HAP-1 (cell line): ENCODE results near the gene CLRN2.
A peak's percentile ranks its signal among the peaks of the same experiment; 100 is the strongest.

Experiments used
- DNase-seq, 2 experiments: peaks; one replicate each; pipeline ENCODE4 v3.0.0-alpha.2; 2016 to 2020; ENCODE audit warnings: low spot score in 2 of 2
- H3K27me3 ChIP-seq: fragments of 250-450 bp; sonication (Bioruptor Pico); 2 replicates; pipeline ENCODE4 v1.5.1; 2020; ENCODE audit warnings: low read depth, mild to moderate bottlenecking, moderate library complexity
- H3K36me3 ChIP-seq: fragments of 250-450 bp; sonication (Bioruptor Pico); replicated peaks from 2 replicates; pipeline ENCODE4 v1.5.1; 2020; ENCODE audit warnings: mild to moderate bottlenecking
- H3K4me1 ChIP-seq: fragments of 250-450 bp; sonication (Bioruptor Pico); 2 replicates; pipeline ENCODE4 v1.5.1; 2020; ENCODE audit warnings: mild to moderate bottlenecking
- H3K4me3 ChIP-seq: fragments of 250-450 bp; sonication (Bioruptor Pico); 2 replicates; pipeline ENCODE4 v1.5.1; 2020; ENCODE audit warnings: mild to moderate bottlenecking, moderate library complexity
- H3K9me3 ChIP-seq: fragments of 250-450 bp; sonication (Bioruptor Pico); 2 replicates; pipeline ENCODE4 v1.5.1; 2020; ENCODE audit warnings: mild to moderate bottlenecking, moderate library complexity
- in situ Hi-C: fragments of 300-500 bp; cut with MboI; formaldehyde crosslinking; loops from 3 replicates; pipeline ENCODE4 v1.14.3; 2020; ENCODE audit warnings: low sequenced_read_pairs, inconsistent platforms, mixed read lengths

The CLRN2 gene

DNA sequence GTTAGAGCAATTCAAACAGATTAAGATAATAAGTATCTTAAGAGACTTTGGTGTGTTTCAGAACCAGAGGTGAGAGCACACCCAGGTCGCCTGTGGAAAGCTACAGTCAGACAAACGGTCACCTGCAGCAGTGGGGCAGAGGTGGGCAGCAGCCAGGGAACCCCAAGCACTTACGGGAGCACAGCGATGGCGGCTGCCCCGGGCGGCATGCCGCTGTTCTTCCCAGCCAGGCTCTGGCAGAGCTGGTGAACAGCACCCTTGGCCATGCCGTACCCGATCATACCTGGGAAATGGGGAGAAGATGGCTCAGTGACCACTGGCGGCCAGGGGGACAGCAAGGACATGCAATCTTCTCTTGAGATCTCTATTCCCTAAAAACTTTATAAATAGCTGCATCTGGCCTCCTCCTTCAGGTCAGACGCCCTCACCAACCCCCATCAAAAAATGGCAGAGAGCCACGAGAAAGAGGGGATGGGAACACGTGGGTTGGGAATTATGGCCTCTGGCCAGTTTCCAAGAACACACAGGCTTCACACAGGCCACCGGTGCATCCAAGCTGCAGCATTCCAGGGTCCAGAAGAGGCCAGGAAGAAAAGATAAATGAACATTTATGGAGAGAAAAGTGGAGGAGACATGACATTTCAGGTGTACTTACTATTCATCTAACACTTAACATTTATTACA, 22.8 kb upstream of the CLRN2 start:
- DNase-seq = no peak
- Histone ChIP-seq H3K4me3 (no peak overlapping the region), H3K9me3 (no peaks in the 10 kb centered on the region), H3K36me3 (peaks cover 30% of the 10 kb centered on the region), H3K4me1 (no peaks in the 10 kb centered on the region; the same call in 1 of the 2 replicates), H3K27me3 (no peaks in the 10 kb centered on the region)
- in situ Hi-C loops = no loop called here

DNA sequence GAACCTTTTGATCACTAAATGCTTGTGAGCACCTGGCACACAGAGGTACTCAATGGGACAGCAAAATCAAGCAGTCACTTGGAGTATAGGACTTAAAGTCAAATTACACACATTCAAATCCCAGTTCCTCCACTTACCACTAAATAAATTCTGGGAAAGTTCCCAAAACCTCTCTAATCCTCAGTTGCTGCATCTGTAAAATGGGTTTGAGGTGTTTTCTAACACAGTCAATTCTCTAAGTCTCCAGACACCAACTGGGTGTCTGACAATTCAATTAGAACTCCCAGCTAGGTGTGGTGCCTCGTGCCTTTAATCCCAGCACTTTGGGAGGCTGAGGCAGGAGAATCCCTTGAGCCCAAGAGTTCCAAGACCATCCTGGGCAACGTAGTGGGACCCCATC, 22.1 kb upstream of the CLRN2 start:
- in situ Hi-C loops = no loop called here
- Histone ChIP-seq H3K27me3 (no peaks in the 10 kb centered on the region), H3K4me3 (no peak overlapping the region), H3K4me1 (no peaks in the 10 kb centered on the region; the same call in 1 of the 2 replicates), H3K9me3 (no peaks in the 10 kb centered on the region), H3K36me3 (peaks cover 28% of the 10 kb centered on the region)
- no peak for DNase-seq

DNA sequence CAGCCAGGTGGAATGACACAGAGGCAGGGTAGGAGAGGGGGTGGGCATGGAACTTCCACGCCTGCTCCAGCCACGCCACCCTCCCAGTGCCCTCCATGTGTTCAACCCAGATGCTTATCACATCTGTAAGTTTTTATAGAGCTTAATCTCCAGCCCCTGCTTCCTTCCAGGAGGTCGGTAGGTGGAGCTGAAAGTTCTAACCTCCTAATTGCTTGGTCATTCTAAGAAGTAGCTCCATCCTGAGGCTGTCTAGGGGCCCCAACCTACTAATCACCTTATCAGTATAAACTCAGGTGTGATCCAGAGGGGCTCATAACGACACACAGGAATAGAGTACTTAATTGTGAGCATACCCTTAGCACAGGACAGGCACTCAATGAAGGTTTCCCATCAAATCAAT, 21.3 kb upstream of the CLRN2 start:
- H3K36me3 ChIP-seq = peaks cover 30% of the 10 kb centered on the region
- DNase-seq = no peak
- H3K4me3 ChIP-seq = no peak overlapping the region
- H3K27me3 ChIP-seq = no peaks in the 10 kb centered on the region
- in situ Hi-C loops = no loop called here
- H3K9me3 ChIP-seq = no peaks in the 10 kb centered on the region
- no peaks in the 10 kb centered on the region; the same call in 1 of the 2 replicates for H3K4me1 ChIP-seq

DNA sequence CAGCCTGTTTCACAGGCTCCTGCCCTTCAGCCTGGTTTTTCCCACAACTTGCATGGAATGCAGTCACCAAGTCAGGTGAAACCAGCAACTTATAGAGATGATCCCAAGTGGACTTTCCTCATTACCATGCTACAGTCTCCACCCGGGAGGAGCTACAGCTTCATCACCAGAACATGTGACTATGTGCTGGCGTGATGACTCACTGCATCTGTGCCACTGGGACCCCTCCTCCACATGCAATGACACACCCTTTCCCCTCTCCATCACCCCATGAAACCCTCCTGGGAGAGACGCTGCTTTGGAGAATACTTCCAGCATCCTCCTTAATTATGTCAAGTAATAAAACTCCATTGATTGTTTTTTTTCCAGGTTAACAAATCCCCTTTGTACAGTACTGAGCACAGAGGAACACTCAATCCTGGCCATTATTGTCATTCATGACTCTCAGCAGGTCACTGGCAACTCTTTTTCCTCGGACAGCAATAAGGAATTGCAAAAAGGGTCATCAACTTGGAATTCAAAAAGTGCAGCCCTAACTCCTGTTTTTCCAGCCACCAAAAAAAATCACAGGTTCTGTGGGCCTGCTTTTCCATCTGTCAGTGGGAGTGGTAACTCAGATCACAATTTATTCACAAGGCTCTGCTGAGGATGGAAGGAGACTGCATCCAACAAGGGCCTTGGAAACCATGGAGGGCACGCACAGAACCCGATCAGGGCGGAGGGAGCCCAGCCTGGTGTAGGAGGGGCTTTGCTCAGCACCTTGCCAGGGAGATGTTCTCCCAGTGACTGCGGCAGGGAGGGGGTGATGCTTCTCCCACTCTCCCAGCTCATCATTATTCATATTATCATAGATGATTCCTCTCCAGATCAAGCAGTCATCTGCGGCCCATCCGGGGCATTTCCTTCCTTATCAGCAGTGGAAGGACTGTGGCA, 20.4 kb upstream of the CLRN2 start:
- H3K27me3 ChIP-seq = no peaks in the 10 kb centered on the region
- no peaks in the 10 kb centered on the region; the same call in 1 of the 2 replicates for H3K4me1 ChIP-seq
- H3K9me3 ChIP-seq = no peaks in the 10 kb centered on the region
- no peak overlapping the region for H3K4me3 ChIP-seq
- H3K36me3 ChIP-seq = peaks cover 38% of the 10 kb centered on the region
- DNase-seq = peak in 1 of 2 experiments; percentile 36
- in situ Hi-C loops = no loop called here

DNA sequence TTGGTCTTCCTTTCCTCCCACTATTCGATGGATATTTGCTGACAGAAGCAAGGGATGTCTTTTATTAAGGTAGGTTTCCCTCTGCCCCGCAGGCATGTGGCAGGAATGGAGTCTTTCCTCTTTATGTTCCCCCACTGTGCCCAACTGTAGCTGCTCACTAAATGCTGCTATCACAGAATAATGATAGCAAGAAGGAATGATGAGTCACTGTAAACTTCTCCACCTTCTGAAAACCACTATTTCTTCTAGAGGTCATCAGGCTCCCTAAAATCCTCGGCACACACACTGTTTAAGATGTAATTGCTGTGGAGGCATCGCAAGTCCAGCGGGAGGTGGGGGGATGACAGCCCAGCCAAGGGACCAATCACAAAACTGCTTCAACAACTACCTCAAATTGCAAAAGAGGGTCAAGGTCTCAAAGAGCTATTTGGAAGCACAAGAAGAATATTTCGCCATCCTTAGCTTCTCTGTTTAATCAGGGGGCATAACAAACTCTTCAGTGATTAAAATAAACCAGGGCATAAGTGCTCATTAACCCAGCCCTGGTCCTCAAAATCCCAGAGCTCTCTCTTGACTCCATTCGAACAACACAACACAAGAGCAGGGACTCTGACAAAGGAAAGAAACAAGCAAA, 17.0 kb upstream of the CLRN2 start:
- in situ Hi-C loops = no loop called here
- no peaks in the 10 kb centered on the region for H3K27me3 ChIP-seq
- H3K4me3 ChIP-seq = no peak overlapping the region
- no peaks in the 10 kb centered on the region for H3K9me3 ChIP-seq
- peaks cover 49% of the 10 kb centered on the region for H3K36me3 ChIP-seq
- H3K4me1 ChIP-seq = no peaks in the 10 kb centered on the region; the same call in 1 of the 2 replicates
- DNase-seq = no peak

DNA sequence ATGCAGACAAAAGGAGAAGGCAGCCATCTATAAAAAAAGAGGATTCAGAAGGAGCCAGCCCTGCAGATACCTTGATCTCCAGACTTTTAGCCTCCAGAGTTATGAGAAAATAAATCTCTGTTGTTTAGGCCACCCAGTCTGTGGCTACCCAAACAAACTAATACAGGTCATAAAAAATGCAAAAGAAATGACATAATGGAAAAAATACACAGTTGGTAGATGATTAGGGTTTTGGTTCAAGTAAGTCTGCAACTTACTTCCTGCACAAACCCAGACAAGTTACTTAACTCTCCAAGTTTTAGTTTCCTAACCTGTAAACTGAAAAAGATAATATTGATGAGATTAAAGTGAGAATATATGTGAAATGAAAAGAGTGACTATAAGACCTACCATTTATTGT, 14.4 kb upstream of the CLRN2 start:
- no peak for DNase-seq
- H3K36me3 ChIP-seq = peaks cover 54% of the 10 kb centered on the region
- H3K4me3 ChIP-seq = no peak overlapping the region
- H3K27me3 ChIP-seq = no peaks in the 10 kb centered on the region
- in situ Hi-C loops = no loop called here
- H3K4me1 ChIP-seq = no peaks in the 10 kb centered on the region
- H3K9me3 ChIP-seq = no peaks in the 10 kb centered on the region

DNA sequence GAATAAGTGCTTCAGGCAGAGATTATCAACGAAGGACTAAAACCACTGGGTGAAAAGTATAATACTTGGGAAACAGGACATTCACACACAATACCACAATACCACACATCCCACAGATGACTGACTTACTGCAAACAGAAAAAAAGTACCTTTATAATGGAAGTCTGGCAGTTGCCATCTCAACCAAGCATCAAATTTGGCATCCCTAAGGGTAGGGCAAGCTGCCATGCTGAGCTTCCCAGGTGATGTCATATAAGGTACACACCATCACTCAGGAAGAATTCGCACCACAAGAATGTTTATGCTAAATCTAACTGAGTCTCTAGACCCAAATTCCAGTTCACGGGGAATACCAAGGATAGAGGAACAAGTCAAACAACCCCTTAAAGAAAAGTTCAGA, 12.2 kb upstream of the CLRN2 start:
- DNase-seq = no peak
- H3K36me3 ChIP-seq = peaks cover 57% of the 10 kb centered on the region
- in situ Hi-C loops = no loop called here

DNA sequence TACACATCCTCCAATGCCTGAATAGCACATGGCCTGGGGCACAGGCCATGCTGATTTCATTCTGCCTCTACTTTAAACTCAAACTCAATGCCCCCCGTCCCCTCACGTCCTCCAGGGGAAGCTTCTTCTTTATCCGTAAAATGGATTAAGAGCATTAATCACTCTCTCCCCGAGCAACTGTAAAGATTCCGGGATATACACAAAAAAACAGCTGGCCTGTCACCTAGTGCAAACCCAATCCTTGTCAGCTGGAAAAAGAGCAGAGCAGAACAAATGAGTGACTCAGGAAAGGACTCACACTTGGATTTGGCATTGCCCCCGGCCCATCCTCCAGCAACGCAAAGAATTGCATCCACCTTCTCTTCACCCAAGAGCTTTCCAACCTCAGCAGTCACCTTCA, 10.9 kb upstream of the CLRN2 start:
- Histone ChIP-seq H3K27me3 (no peaks in the 10 kb centered on the region), H3K4me3 (no peak overlapping the region), H3K36me3 (peaks cover 55% of the 10 kb centered on the region), H3K4me1 (no peaks in the 10 kb centered on the region), H3K9me3 (no peaks in the 10 kb centered on the region)
- in situ Hi-C loops = no loop called here
- no peak for DNase-seq

More for the DNA sequence above, 12.2 kb upstream of the CLRN2 start:
- Histone ChIP-seq H3K27me3 (no peaks in the 10 kb centered on the region), H3K9me3 (no peaks in the 10 kb centered on the region), H3K4me1 (no peaks in the 10 kb centered on the region), H3K4me3 (no peak overlapping the region)

DNA sequence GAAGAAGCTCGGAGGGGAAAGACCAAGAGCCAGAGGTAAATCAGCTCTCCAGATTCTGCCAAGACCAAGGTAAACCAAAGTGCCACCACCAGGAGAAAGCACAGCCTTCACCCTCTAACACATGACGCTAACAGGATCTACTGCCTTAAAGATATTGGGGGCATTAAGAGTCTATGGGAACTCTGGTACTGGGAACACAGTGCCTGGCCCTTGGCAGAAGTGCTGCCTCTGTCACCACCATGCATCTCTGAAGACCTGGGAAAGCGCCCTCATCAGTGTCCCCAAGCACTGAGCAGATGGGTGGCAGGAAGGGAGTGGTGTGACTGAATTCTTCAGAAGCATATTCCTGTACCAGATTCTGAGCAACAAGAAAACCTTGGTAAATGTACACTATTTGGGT, 4.4 kb upstream of the CLRN2 start:
- H3K4me3 ChIP-seq = peak overlapping the region; percentile 60
- no peaks in the 10 kb centered on the region for H3K9me3 ChIP-seq
- in situ Hi-C loops = no loop called here
- no peak for DNase-seq
- H3K4me1 ChIP-seq = peaks cover 17% of the 10 kb centered on the region
- no peaks in the 10 kb centered on the region for H3K27me3 ChIP-seq
- H3K36me3 ChIP-seq = peaks cover 26% of the 10 kb centered on the region

DNA sequence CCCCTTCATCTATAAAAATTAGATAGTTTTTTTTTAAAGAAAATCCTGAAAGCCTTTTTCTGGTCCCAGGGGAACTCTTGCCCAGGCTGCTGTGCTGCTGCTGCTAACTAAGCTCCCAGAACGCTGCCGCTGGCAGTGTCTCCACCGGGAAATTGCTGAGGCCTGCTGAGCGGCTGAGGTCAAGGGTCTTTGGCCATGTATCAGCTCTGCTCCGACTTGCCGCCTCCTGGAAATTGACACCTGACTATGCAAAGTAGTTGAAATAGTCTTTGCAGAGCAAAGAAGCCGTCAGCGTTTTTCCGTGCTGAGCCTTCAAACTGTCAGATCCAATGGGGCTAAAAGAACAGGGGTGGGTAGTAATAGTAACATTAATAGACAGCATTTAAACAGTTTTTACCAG, 3.9 kb upstream of the CLRN2 start:
- Histone ChIP-seq H3K4me3 (peak overlapping the region; percentile 60), H3K36me3 (peaks cover 23% of the 10 kb centered on the region), H3K9me3 (no peaks in the 10 kb centered on the region), H3K4me1 (peaks cover 17% of the 10 kb centered on the region), H3K27me3 (no peaks in the 10 kb centered on the region)
- peak in 1 of 2 experiments; percentile 53 for DNase-seq
- in situ Hi-C loops = no loop called here

DNA sequence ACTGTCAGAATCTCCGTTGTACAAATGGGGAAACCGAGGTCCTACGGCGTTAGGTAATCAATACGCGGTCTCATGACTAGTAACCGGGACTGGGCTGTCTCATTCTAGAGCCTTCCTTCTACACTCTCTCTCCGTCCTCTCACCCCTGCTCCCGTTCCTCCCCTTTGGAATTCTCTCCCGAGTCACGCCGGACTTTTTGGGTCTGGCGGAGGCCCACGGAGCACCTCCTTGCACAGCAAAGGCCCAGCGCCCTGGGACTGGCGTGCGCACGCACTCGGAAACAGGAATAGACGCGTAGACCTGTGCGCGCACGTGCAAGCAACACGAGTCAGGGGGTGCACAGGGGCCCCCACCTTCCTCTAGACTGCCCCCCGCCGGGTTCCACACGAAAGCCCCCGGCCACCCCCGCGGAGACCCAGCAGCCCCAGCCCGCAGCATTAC, 3.4 kb upstream of the CLRN2 start:
- Histone ChIP-seq H3K27me3 (no peaks in the 10 kb centered on the region), H3K36me3 (peaks cover 23% of the 10 kb centered on the region), H3K9me3 (no peaks in the 10 kb centered on the region), H3K4me3 (peak overlapping the region; percentile 60), H3K4me1 (peaks cover 17% of the 10 kb centered on the region)
- DNase-seq = peak in 1 of 2 experiments; percentile 61
- in situ Hi-C loops = no loop called here

DNA sequence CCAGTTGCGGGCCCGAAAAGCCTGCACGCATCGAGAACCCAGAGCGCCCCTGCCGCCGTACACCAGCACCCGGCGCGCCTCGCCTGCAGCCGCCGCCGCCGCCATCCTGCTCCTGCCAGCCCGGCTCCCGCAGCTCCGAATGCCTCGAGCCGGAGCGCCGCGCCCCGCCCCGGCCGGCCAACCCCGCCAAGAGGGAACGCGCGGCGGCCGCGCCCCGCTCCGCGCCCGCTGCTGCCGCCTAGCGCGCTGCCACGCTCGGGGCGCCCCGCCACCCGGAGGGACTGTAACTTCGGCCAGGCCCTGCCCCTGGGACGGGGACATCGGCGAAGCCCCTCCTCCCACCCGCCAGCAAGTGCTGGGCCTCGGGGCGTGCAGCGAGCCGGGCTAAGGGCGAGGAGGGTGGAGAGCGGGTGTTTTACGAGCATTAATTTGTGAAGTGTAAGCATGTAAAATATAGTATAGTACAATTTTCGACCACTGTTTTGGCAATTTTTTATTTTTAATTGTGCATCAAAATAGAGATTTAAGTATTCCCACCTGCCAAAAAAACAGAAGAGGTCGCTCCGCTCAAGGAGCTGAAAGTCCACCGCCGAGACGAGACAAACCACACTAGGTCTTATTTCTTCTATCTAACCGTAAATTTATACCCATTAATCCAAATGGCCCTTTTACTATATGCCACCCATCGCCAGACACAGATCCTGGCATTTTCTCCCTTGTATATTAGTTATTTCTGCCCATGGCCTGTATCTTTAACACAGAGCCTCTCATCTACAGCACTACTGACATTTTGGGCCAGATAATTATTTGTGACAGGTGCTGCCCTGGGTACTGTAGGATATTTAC, 2.8 kb upstream of the CLRN2 start, which contains the start of gene QDPR:
Gene QDPR (minus strand): TSS at position 141 of the 846 bp plus-strand sequence. CDS start 36 bp downstream, at position 105.
- in situ Hi-C loops = no loop called here
- Histone ChIP-seq H3K27me3 (no peaks in the 10 kb centered on the region), H3K4me1 (peaks cover 17% of the 10 kb centered on the region), H3K36me3 (peaks cover 20% of the 10 kb centered on the region), H3K9me3 (no peaks in the 10 kb centered on the region), H3K4me3 (peak within 1 kb of the TSS; percentile 60)
- DNase-seq = peak; percentile 79 to 93
